Measurements from ENCODE around the gene NOX3. TPM values are rescaled to one million over a fixed set of nuclear protein-coding genes. Genes with fewer than 3 reads are reported as not detected.
A peak's percentile ranks its signal among the peaks of the same experiment; 100 is the strongest.
"Not testable (repeated sequence)": the region's sequence is repeated elsewhere in the genome, so short reads cannot be mapped to it uniquely, and the experiment has no call there.

NOX3 gene
- total and polyA plus RNA-seq, 10 donors: 0.03 TPM; not detected in 8

DNA sequence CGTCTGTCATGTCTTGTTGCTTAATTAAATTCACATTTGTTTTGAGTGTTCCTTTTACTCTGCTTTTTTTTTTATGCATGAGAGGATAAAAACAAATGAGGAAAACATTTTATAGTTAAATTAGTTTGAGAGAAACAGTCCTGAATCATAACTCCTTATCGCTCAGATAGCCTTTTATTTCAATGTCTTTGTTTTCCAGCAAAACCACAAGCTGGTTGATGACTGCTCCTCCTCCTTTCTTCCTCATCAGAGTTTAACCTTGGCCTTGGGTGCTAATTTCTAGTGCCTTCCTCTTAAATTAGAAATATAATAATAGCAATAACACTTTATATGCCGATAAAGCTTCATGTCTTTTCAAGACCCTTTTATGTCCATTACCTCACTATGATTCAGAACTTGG, 3.1 kb downstream of the NOX3 start:
- Histone ChIP-seq H3K36me3 (no peaks in the 10 kb centered on the region), H3K4me3 (no peak overlapping the region), H3K27me3 (replicated peaks in 1 of 7) (no peaks in the 10 kb centered on the region), H3K27ac (peak overlapping the region in 6 of 8 donors; percentile 16 to 66 (median 36)), H3K9me3 (no peaks in the 10 kb centered on the region), H3K4me1 (peaks cover 0 to 28% (median 15%) of the 10 kb centered on the region in 6 donors)
- WGBS, 5 donors: 66 to 82% (median 69%) methylated on average over 3 of the region's 3 CpGs
- no peak for DNase-seq
- no peak for TF ChIP-seq POLR2AphosphoS5 (IDR thresholded peaks at IDR 0.05)
- TF ChIP-seq, protein P1, sequence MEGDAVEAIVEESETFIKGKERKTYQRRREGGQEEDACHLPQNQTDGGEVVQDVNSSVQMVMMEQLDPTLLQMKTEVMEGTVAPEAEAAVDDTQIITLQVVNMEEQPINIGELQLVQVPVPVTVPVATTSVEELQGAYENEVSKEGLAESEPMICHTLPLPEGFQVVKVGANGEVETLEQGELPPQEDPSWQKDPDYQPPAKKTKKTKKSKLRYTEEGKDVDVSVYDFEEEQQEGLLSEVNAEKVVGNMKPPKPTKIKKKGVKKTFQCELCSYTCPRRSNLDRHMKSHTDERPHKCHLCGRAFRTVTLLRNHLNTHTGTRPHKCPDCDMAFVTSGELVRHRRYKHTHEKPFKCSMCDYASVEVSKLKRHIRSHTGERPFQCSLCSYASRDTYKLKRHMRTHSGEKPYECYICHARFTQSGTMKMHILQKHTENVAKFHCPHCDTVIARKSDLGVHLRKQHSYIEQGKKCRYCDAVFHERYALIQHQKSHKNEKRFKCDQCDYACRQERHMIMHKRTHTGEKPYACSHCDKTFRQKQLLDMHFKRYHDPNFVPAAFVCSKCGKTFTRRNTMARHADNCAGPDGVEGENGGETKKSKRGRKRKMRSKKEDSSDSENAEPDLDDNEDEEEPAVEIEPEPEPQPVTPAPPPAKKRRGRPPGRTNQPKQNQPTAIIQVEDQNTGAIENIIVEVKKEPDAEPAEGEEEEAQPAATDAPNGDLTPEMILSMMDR (IDR thresholded peaks at IDR 0.05 in 8 of 11, conservative IDR thresholded peaks at IDR 0.05 in 3 of 11): no peak
- TF ChIP-seq POLR2A (IDR thresholded peaks at IDR 0.05): no peak
- intact Hi-C loops (cut with DNase I; ENCODE audit: low total_unique reads): no loop called here

- H3K9me3 ChIP-seq; intact Hi-C loops (cut with DNase I; ENCODE audit: low total_unique reads); DNase-seq; H3K36me3 ChIP-seq; H3K4me3 ChIP-seq; H3K27me3 ChIP-seq (replicated peaks in 1 of 7): not testable (repeated sequence)
- WGBS, 5 donors: 78 to 86% (median 84%) methylated on average over 7 of the region's 7 CpGs
- Histone ChIP-seq H3K27ac (peak overlapping the region in 1 of 8 donors; percentile 66), H3K4me1 (peaks cover 0 to 28% (median 15%) of the 10 kb centered on the region in 6 donors)
Measured at GRCh38 chr6:155451530-155451929, 4.1 kb downstream of the NOX3 start.

- peak overlapping the region in 6 of 8 donors; percentile 27 to 66 (median 50) for H3K27ac ChIP-seq
- H3K9me3 ChIP-seq: no peaks in the 10 kb centered on the region
- TF ChIP-seq POLR2A (IDR thresholded peaks at IDR 0.05): no peak
- TF ChIP-seq, protein P1 (IDR thresholded peaks at IDR 0.05 in 8 of 11, conservative IDR thresholded peaks at IDR 0.05 in 3 of 11): no peak
- TF ChIP-seq POLR2AphosphoS5 (IDR thresholded peaks at IDR 0.05): no peak
- H3K36me3 ChIP-seq: no peaks in the 10 kb centered on the region
- intact Hi-C loops (cut with DNase I; ENCODE audit: low total_unique reads): no loop called here
- H3K4me1 ChIP-seq: peaks cover 0 to 28% (median 15%) of the 10 kb centered on the region in 6 donors
- no peak overlapping the region for H3K4me3 ChIP-seq
- no peak for DNase-seq
- no peaks in the 10 kb centered on the region for H3K27me3 ChIP-seq (replicated peaks in 1 of 7)
- WGBS, 5 donors: 90 to 100% (median 95%) methylated on average over 2 of the region's 2 CpGs
Measured at GRCh38 chr6:155450240-155450581, 5.4 kb downstream of the NOX3 start.

- no peak overlapping the region for H3K4me3 ChIP-seq
- no peaks in the 10 kb centered on the region for H3K36me3 ChIP-seq
- no peaks in the 10 kb centered on the region for H3K9me3 ChIP-seq
- TF ChIP-seq POLR2AphosphoS5 (IDR thresholded peaks at IDR 0.05): peak in 1 of 3 donors; percentile 59
- TF ChIP-seq, protein P1 (IDR thresholded peaks at IDR 0.05 in 8 of 11, conservative IDR thresholded peaks at IDR 0.05 in 3 of 11): no peak
- intact Hi-C loops (cut with DNase I; ENCODE audit: low total_unique reads): no loop called here
- H3K27ac ChIP-seq: peak overlapping the region in 7 of 8 donors; percentile 35 to 73 (median 56)
- DNase-seq: no peak
- no peaks in the 10 kb centered on the region for H3K27me3 ChIP-seq (replicated peaks in 1 of 7)
- peaks cover 0 to 28% (median 15%) of the 10 kb centered on the region in 6 donors for H3K4me1 ChIP-seq
- 48 to 57% (median 54%) methylated on average over 14 of the region's 14 CpGs for WGBS, 5 donors
Measured at GRCh38 chr6:155449450-155450239, 6.0 kb downstream of the NOX3 start.
